Endothelial cell (in vitro differentiated cells): Measurements from ENCODE around the gene APRT. TPM values are rescaled to one million over a fixed set of nuclear protein-coding genes. Genes with fewer than 3 reads are reported as not detected.
A peak's percentile ranks its signal among the peaks of the same experiment; 100 is the strongest.

Experiments
- DNase-seq: peaks from one replicate; pipeline ENCODE4 v3.0.0; 2021; ENCODE audit warnings: low spot score
- H3K27ac Mint-ChIP-seq: one replicate; pipeline ENCODE4 v1.8.0; 2021; ENCODE audit warnings: mixed read lengths, inconsistent platforms; ENCODE audit not compliant: unreplicated experiment
- H3K27me3 Mint-ChIP-seq: one replicate; pipeline ENCODE4 v1.8.0; 2021; ENCODE audit warnings: mild to moderate bottlenecking, moderate library complexity, mixed read lengths, inconsistent platforms; ENCODE audit not compliant: unreplicated experiment
- H3K36me3 Mint-ChIP-seq: one replicate; pipeline ENCODE4 v1.8.0; 2021; ENCODE audit warnings: mild to moderate bottlenecking, low read depth, mixed read lengths, inconsistent platforms; ENCODE audit not compliant: unreplicated experiment
- H3K4me1 Mint-ChIP-seq: one replicate; pipeline ENCODE4 v1.8.0; 2021; ENCODE audit warnings: mild to moderate bottlenecking, mixed read lengths, inconsistent platforms; ENCODE audit not compliant: unreplicated experiment
- H3K4me3 Mint-ChIP-seq: one replicate; pipeline ENCODE4 v1.8.0; 2021; ENCODE audit warnings: mild to moderate bottlenecking, mixed read lengths, inconsistent platforms; ENCODE audit not compliant: unreplicated experiment
- H3K9me3 Mint-ChIP-seq: one replicate; pipeline ENCODE4 v1.8.0; 2021; ENCODE audit warnings: mixed read lengths, inconsistent platforms; ENCODE audit not compliant: unreplicated experiment
- CTCF ChIP-seq: fragments of 200-600 bp; sonication (generic); IDR thresholded peaks from one replicate; pipeline ENCODE4 v1.5.0; 2021; ENCODE audit warnings: antibody characterized with exemption; ENCODE audit not compliant: unreplicated experiment
- total RNA-seq: library from RNA; stranded (reverse); fragmentation: NEBNext Ultra II Directional; extraction: Animal tissue kit (Norgen Biotek cat#: 25700); gene quantifications from one replicate; pipeline ENCODE4 v1.2.1, GENCODE V29; 2021; ENCODE audit not compliant: unreplicated experiment

APRT gene
- total RNA-seq, 1 donor from 2014 or later, result 80.7 TPM

- Mint-ChIP-seq H3K9me3 (no peaks in the 10 kb centered on the region), H3K4me3 (peak overlapping the region; percentile 68), H3K4me1 (no peaks in the 10 kb centered on the region), H3K36me3 (peaks cover 9% of the 10 kb centered on the region), H3K27ac (no peak overlapping the region), H3K27me3 (peaks cover 6% of the 10 kb centered on the region)
- no peak for DNase-seq
- TF ChIP-seq CTCF, result no peak
These were observed 31.1 kb upstream of the APRT start for GRCh38 chr16:88842806-88843205.

- no peak for DNase-seq
These were observed 30.6 kb upstream of the APRT start for GRCh38 chr16:88842308-88842756.

GRCh38 chr16:88841521-88842307, 30.0 kb upstream of the APRT start:
- no peak for TF ChIP-seq CTCF
- DNase-seq, result no peak
- Mint-ChIP-seq H3K9me3 (no peaks in the 10 kb centered on the region), H3K4me1 (no peaks in the 10 kb centered on the region), H3K4me3 (no peak overlapping the region), H3K27ac (no peak overlapping the region), H3K36me3 (peaks cover 9% of the 10 kb centered on the region), H3K27me3 (peaks cover 6% of the 10 kb centered on the region)

More at GRCh38 chr16:88842308-88842756, 30.6 kb upstream of the APRT start:
- Mint-ChIP-seq H3K4me3 (no peak overlapping the region), H3K27me3 (peaks cover 6% of the 10 kb centered on the region), H3K9me3 (no peaks in the 10 kb centered on the region), H3K4me1 (no peaks in the 10 kb centered on the region), H3K27ac (no peak overlapping the region), H3K36me3 (peaks cover 9% of the 10 kb centered on the region)
- TF ChIP-seq CTCF, result no peak

GRCh38 chr16:88840600-88841215, 29.0 kb upstream of the APRT start:
- TF ChIP-seq CTCF, result no peak
- Mint-ChIP-seq H3K27me3 (peaks cover 6% of the 10 kb centered on the region), H3K4me1 (no peaks in the 10 kb centered on the region), H3K4me3 (no peak overlapping the region), H3K36me3 (peaks cover 9% of the 10 kb centered on the region), H3K27ac (no peak overlapping the region), H3K9me3 (no peaks in the 10 kb centered on the region)
- DNase-seq, result no peak
